Kidney tubule cell (primary cell): ENCODE data around the gene FGFRL1.
"Not testable (repeated sequence)": the region's sequence is repeated elsewhere in the genome, so short reads cannot be mapped to it uniquely, and the experiment has no call there.

Source experiments
- DNase-seq: peaks from one replicate; pipeline ENCODE4 v3.0.0-alpha.2; 2018; ENCODE audit warnings: low spot score

The FGFRL1 gene

DNA sequence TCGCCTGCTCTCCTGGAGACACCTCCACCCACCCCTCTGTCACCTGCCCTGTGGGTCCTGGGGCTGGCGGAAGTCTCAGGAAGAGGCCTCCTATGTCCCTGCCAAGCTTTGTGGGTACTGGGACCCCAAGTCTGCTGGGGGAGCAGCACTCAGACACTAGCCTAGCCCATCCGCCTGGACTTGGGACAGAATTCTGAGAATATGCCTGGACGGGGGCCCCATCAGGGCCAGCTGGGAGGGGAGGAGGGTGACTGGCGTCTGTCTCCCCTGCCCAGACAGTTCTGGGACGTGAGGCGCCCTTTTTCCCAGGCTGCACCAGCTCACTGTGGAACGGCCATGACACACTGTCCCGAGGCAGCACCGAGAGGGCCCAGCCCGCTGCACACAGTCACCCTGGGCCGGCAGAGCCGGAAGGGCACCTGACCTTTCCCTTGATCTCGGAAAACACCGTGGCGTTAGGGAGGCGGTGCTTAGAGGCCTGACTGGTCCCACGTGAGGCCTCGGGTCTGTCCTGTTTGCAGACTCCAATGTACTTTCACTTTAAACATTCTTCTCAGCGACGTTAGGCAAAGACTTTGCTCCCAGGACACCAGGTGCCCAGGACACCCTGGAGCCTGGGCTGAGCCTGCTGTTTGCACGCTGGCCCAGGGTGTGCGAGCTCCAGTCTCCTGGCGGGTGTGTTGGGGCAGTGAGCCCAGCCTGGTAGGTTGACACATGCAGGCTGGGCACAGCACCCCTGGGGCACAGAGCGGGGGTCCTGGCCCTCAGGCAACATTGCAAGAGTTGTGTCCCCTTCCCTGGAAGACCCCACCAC is 18.9 kb upstream of the FGFRL1 start:
- peak; percentile 96 for DNase-seq

DNA sequence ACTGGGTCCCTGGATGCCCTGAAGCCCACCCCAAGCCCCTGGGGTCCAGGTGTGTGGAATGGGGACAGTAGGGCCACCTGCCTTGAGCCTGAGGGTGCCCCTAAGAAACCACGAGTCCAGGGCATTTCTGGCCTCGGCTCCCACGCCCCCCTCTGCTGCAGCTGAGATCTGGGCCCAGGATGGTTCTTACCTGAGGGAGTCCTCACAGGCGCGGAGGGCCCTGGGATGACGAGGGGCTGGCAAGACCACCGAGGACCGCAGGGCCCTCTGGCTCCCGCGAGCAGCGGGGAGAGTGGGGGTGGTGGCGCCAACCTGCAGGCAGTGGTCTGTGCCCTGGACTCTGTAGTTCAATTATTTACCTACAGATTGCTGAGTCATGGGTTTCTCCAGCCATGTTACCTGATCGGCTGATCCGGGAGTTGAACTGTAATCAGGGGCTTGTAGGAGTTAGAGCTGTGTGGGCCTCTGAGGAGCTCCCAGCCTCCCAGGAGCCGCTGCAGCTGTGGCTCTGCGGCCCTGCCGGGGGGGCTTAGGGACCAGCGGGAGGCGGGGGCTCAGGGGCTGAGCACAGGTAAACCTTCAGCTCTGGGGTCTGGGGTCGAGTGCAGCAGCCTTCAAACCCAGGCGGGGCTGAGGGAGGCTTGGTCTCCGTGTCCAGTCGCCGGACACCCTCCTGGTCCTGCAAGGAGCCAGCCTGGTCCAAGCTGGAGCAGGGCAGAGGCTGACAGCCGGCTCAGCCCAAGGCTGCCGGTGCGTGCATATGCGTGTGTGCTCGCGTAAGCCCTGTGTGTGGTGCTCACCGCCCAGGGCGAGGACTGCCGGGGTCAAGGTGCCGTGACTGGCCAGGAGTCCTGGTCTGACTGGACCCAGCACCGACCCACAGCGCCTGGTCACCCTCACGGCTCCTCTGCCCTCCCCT is 18.1 kb upstream of the FGFRL1 start, which contains the start of gene SLC26A1:
SLC26A1 (minus strand) TSS at position 294 of the 919 bp plus-strand sequence. CDS start 1,701 bp downstream, outside the sequence.
- DNase-seq: peak; percentile 88

DNA sequence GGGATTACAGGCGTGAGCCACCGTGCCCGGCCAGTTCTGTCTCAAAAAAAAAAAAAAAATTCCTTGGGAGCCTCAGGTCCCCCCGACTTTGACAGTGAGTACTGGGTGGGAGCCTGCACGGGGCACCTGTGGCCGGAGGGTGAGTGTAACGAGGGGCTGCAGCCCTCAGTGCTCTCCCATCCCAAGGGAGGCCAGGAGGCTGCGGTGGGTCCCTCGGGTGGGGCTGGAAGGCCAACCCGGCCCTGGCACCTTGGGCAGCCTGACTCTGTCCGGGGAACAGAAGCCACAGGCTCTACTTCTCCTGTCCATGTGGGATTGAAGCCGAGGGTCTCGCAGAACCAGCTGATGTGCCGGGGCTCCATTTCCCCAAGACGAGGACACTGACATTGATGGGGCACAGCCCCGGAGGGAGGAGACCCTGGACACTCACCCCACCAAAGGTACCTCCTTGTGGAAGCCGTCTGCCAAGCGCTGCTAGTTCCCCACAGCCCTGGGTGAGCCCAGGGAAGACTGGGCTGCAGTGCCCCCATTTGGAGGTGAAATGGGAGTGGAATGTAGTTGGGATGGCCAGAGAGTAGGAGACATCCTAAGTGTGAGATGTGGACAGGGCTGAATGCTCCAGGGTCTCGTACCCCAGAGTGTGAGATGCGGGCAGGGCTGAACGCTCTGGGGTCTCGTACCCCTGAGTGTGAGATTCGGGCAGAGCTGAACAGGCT is 16.0 kb upstream of the FGFRL1 start:
- DNase-seq: no peak

DNA sequence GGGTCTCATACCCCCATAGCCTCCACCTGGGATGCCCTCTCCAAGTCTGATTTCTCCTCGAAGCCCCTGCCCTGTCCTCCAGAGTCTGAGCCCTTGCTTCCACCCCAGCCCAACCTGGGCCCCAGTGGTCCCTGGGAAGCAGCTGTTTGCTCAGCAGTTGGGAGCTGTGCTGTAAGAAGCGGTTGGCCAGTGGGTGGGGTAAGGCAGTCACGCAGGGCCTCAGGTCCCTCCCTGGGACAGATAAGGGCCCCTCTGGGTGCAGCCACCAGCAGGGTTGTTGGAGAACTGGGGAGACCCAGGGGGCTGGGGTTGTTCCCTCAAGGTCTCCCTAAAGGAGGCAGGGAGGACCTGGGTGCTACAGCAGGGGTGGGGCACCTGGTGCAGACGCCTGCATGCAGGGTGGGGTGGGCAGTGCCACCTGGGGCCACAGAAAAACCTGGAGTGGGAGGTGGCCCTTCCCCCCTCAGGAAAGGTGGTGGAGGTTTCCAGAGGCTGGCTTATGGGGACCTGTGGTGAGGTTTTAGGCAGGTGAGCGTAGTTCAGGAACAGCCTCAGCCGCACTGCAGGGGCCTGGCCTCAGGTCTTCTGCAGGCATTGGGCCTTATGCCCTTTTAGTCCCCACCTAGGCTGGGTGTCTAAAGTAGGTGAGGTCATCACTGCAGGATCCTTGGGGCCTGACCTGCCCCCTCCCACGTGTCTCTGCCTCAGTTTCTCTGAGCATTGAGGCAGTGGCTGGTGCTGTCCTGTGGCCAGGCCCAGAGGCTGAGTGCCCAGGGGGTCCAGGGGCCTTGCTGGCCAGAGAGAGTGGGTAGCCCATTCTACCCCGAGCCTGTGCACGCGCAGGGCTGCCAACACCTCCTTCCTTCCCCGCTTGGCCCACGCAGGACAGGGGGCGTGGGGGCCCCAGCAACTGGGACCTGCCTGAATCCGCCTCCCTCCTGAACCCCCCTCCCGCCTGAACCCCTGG is 15.1 kb upstream of the FGFRL1 start:
- DNase-seq: no peak

GRCh38 chr4:996997-997374 is 14.4 kb upstream of the FGFRL1 start:
- DNase-seq: no peak

- DNase-seq: no peak
Observed at GRCh38 chr4:997375-998071, 13.9 kb upstream of the FGFRL1 start.

GRCh38 chr4:998096-998691 is 13.2 kb upstream of the FGFRL1 start:
- no peak for DNase-seq

GRCh38 chr4:999240-999863 is 12.1 kb upstream of the FGFRL1 start:
- DNase-seq: not testable (repeated sequence)

DNA sequence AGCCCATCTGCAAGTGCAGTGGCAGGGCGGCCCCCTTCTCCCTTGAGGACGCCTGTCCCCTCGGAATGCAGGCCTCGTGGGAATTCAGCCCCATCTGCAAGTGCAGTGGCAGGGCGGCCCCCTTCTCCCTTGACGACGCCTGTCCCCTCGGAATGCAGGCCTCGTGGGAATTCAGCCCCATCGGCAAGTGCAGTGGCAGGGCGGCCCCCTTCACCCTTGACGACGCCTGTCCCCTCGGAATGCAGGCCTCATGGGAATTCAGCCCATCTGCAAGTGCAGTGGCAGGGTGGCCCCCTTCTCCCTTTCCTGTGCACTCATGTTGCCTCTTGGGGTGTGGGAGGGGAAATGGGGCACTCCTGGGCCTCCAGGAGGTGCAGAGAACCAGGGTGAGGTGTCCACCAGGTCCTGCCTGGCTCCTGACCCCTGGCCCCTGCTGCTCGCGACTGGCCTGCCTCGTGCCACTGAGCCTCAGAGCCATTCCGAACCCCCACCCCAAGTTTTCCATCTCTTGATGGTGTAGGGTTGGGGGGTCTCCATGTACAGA is 11.5 kb upstream of the FGFRL1 start:
- DNase-seq: no peak

GRCh38 chr4:1000686-1001260 is 10.7 kb upstream of the FGFRL1 start:
- DNase-seq: no peak

DNA sequence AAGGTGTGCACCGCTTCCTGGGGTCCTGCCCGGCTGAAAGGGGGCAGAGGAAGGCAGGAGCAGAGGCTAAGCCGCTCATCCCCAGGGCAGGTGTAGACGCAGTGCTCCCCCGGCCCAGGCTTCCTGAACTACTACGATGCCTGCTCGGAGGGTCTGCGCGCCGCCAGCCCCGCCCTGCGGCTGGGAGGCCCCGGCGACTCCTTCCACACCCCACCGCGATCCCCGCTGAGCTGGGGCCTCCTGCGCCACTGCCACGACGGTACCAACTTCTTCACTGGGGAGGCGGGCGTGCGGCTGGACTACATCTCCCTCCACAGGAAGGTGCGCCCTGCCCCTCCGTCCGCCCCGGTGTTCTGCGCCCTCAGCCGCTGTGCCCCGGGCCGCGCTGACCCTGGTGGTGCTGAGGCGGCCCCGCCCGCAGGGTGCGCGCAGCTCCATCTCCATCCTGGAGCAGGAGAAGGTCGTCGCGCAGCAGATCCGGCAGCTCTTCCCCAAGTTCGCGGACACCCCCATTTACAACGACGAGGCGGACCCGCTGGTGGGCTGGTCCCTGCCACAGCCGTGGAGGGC is 9.8 kb upstream of the FGFRL1 start:
- no peak for DNase-seq

DNA sequence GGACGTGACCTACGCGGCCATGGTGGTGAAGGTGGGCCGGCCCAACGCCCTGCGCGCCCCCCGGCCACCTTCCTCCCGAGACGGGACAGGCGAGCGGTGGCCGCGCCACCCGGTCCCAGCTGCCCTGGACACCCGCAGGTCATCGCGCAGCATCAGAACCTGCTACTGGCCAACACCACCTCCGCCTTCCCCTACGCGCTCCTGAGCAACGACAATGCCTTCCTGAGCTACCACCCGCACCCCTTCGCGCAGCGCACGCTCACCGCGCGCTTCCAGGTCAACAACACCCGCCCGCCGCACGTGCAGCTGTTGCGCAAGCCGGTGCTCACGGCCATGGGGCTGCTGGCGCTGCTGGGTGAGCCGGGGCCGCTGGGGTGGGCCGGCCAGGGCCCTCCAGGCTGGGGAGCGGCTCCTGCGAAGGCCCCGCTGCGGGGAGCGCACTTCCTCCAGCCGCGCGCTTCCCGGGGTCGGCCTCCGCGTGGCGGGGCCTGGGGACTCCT is 9.2 kb upstream of the FGFRL1 start:
- no peak for DNase-seq

- DNase-seq: no peak
Observed at GRCh38 chr4:1002631-1003251, 8.7 kb upstream of the FGFRL1 start.

DNA sequence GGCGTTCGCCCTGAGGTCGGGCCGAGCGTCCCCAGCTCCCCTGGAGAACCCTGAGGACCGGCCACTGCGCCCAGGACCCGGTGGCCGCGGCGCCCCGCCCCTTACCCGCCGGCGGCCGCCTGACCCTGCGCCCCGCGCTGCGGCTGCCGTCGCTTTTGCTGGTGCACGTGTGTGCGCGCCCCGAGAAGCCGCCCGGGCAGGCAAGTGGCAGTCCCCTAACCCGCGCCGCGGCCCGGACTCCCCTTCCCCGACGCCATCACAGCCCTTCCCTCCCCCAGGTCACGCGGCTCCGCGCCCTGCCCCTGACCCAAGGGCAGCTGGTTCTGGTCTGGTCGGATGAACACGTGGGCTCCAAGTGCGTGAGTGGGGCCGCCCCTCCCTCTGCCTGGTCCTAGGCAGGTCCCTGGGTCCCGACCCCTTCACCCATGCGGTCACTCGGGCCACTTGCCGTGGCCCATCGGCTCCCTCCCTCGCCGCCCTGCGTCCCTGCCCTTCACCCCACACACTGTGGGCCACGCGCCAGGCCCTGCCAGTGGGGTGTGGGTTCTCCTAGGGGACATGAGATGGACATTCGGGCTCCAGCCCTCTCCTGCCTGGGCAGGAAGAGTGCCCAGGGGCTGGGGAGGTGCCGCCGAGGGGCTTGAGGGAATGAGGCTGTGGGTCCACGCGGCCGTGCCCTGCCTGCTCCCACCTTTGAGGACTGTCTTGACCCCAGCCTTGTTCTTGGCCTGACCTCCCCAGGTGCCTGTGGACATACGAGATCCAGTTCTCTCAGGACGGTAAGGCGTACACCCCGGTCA is 8.0 kb upstream of the FGFRL1 start:
- DNase-seq: no peak

GRCh38 chr4:1004071-1004418 is 7.4 kb upstream of the FGFRL1 start:
- no peak for DNase-seq

GRCh38 chr4:1004557-1005485 is 6.6 kb upstream of the FGFRL1 start:
- DNase-seq: no peak
